SIG-M5 (cell line): Measurements from ENCODE around the gene STX12.
"Not testable (repeated sequence)": the region's sequence is repeated elsewhere in the genome, so short reads cannot be mapped to it uniquely, and the experiment has no call there.

ENCODE experiments used
- DNase-seq: peaks from one replicate; lab custom pipeline; 2025; lab: John Stamatoyannopoulos, UW

STX12 gene

DNA sequence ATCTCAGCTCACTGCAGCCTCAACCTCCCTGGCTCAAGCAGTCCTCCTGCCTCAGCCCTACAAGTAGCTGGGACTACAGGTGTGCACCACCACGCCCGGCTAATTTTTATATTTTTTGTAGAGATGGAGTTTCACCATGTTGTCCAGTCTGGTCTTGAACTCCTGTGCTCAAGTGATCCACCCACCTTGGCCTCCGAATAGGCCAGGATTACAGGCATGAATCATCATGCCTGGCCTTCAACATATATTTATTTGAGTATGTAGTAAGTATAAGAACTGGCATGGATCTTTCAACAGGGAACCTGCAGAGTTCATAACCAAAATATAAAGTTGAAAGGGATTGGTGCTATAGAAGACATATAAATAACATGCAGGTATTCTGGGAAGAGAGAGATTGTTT, 2.3 kb downstream of the STX12 start:
- not testable (repeated sequence) for DNase-seq

DNA sequence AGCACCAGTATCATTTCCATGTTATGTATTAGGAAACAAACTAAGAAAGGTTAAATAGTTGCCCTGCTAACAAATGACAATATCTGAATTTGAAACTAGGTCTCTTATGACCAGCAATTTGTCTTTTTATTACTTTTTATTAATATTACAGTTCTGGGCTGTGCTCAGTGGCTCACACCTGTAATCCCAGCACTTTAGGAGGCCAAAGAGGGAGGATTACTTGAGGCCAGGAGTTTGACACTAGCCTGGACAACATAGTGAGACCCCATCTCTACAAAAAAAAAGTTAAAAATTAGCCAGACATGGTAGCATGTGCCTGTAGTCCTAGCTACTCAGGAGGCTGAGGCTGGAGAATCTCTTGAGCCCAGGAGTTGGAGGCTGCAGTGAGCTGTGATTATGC, 3.3 kb downstream of the STX12 start:
- not testable (repeated sequence) for DNase-seq

DNA sequence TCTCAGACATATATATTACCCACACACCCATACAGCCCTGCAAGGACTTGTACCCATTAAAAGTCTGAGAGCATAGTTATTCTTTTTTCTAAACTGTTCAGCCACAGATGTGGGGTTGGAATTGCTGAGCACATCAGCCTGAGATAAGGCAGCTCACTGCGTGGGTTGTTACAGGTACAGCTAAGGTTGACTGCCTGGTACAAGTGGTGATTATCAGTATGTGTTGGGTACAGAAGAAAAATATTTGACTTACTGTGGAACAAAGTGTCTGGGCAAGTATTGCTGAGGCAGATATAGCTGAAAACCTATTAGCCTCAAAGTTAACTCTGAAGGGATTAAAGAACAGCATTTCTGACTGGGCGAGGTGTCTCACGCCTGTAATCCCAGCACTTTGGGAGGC, 5.0 kb downstream of the STX12 start:
- DNase-seq = no peak

DNA sequence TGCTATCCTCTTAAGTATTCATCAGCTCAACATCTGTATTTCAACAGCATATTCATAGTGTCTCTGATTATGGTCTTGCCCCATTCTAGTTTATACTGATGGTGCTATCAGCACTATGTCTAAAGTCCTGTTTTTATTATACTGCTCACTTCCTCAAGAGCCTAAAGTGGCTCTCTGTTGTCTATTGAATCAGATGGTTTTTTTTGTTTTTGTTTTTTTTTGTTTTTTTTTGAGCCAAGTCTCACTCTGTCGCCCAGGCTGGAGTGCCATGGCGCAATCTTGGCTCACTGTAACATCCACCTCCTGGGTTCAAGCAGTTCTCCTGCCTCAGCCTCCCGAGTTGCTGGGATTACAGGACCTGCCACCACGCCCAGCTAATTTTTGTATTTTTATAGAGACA, 6.1 kb downstream of the STX12 start:
- no peak for DNase-seq

- no peak for DNase-seq
Observed at GRCh38 chr1:27782950-27783349, 9.9 kb downstream of the STX12 start.

- DNase-seq = no peak
Observed at GRCh38 chr1:27784700-27785099, 11.7 kb downstream of the STX12 start.

DNA sequence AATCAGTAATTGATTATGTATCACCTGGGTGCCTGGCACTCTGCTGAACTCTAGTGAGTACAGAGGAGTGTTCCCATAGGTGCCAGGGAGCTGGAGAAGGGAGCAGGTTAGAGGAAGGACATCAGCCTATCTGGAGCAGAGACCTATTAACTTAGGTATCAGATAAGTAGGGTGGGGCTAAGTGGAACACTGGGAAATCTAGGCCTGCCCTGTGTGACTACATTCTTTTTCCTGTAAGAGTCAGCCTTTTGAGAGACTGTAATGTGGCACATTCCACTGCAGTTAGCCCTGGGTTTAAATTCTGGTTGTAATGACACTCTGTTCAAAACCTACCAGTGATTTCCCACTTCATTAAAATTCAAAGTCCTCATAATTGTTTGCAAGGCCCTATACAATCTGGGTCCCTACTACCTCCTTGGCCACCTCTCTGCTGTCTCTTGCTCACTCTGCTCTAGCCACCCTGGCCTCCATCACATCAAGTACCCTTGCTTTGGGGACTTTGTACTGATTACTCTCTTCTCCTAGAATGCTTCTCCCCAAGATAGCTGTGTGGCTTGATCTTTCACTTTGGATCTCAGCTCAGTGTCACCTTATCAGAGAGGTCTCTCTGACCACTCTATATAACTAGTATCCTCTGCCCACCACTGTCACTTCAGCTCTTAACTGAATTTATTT, 12.9 kb downstream of the STX12 start:
- no peak for DNase-seq

DNA sequence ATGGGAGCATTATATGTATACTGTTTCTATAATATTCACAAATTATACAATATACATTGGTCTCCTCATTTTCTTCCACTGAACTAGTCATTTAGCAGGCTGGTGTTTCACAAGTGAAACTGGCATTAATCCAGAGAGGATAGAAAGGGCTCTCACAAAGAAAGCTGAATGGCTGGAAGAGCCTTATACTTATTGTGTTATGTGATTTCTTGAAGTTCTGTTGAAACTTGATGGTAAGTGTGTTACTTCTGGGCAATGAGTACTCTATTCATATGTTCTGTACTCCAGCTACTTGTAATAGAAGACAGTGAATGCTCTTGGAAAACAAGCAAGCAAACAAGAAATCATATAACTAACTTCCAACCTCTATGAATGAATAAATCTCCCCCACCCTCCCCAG, 14.9 kb downstream of the STX12 start:
- DNase-seq = no peak

DNA sequence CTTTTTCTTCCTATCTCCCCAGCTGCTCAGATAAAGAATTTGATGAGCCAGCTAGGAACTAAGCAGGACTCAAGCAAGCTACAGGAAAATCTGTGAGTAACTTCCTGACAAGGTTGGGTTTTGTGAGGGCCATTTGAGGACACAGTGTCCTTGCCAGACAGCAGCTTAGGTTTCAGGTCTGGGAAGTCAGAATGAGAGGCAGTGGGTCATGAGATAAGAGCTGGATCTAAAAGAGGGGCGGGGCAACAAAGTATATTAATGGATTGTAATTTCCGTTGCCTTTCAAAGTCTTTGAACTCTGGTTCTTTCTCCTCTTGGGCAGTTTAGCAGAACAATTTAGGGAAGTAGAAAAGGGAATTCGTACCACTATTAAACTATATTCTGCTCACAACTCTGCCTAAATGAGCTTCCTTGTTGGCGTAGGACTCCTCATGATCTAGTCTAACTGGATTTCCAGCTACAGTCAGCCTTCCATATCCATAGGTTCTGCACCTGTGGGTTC, 16.6 kb downstream of the STX12 start:
- DNase-seq = no peak

GRCh38 chr1:27790270-27790669, 17.3 kb downstream of the STX12 start:
- DNase-seq = not testable (repeated sequence)

- DNase-seq = no peak
Observed at GRCh38 chr1:27795601-27796000, 22.6 kb downstream of the STX12 start.

DNA sequence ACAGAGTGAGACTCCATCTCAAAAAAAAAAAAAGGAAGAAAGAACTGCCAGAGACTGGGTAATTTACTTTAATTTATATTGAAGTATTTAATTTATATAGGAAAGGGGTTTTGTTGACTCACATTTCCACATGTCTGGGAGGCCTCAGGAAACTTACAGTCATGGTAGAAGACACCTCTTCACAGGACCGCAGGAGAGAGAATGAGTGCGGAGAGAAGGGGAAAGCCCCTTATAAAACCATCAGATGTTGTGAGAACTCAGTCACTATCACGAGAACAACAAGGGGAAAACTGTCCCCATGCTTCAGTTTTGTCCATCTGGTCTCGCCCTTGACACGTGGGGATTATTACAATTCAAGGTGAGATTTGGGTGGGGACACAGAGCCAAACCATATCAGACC, 31.8 kb downstream of the STX12 start:
- no peak for DNase-seq

- no peak for DNase-seq
Observed at GRCh38 chr1:27806758-27807157, 33.7 kb downstream of the STX12 start.

DNA sequence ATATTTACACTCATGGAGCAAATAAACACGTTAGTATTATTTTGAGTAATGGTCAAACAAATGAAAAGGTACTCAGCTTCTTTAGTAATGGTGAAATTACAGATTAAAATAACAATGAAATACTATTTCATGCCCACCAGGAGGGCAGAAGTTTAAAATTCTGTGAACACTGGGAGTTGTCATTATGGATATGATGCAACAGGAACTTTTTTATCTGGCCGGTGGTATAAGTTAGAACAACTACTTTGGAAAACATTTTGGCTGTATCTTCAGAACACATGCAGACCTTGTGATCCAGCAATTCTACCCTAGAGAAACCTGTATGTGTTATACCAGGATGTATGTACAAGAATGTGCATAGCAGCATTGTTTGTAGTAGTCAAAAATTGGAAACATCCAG, 34.4 kb downstream of the STX12 start:
- no peak for DNase-seq

GRCh38 chr1:27808131-27808530, 35.1 kb downstream of the STX12 start:
- not testable (repeated sequence) for DNase-seq

- no peak for DNase-seq
Observed at GRCh38 chr1:27809883-27810282, 36.9 kb downstream of the STX12 start.

GRCh38 chr1:27811741-27812500, 38.9 kb downstream of the STX12 start:
- no peak for DNase-seq

- DNase-seq = no peak
Observed at GRCh38 chr1:27816921-27817630, 44.1 kb downstream of the STX12 start.

DNA sequence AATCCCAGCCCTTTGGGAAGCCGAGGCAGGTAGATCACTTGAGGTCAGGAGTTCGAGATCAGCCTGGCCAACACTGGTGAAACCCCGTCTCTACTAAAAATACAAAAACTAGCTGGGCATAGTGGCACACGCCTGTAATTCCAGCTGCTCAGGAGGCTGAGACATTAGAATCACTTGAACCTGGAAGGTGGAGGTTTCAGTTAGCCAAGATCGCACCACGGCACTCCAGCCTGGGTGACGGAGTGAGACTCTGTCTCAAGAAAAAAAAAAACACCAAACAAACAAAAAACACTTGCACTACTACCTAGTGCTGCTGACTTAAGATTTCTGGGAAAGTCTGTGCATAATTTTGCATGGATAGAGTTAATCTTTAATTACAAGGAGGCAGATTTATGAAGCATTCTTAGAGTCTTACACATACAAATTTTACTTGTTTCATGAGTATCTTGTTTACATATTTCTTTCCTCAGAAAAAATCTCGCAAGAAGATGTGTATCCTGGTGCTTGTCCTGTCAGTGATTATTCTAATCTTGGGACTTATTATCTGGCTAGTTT, 48.8 kb downstream of the STX12 start:
- no peak for DNase-seq

DNA sequence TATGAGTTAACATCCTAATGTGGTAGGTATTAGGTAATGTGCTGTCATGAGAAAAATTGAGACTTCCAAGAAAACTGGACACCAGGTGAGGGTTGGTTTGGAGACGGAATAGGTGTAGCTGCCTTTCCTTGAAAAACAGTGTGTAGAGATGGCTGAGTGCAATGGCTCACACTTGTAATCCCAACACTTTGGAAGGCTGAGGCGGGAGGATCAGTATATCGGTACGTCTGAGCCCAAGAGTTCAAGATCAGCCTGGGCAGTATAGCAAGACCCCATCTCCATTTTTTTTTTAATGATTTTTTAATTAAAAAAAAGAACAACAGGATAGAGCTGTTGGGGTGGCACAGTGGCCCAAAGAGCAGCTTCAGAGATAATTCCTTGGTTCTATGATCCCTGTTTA, 50.8 kb downstream of the STX12 start:
- no peak for DNase-seq

DNA sequence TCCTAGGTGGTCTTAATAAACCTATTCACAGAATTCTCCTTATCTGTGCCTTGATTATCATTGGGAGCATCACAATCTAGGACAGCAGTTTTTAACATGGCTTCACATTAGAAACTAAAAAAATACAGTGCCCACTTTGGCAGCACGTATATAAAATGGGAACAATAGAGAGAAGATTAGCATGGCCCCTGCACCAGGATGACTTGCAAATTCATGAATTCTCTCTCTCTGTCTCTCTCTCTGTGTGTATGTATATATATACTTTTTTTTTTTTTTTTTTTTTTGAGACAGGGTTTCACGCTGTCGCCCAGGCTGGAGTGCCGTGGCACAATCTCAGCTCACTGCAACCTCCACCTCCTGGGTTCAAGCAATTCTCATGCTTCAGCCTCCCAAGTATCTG, 51.4 kb downstream of the STX12 start:
- DNase-seq = no peak

- DNase-seq = not testable (repeated sequence)
Observed at GRCh38 chr1:27829339-27829960, 56.4 kb downstream of the STX12 start.
